Measurements from ENCODE around the gene NOC2L. TPM values are rescaled to one million over a fixed set of nuclear protein-coding genes. Genes with fewer than 3 reads are reported as not detected.

Gene NOC2L
- total RNA-seq, 3 donors from 2014 or later, result 292 to 315 (median 315) TPM

GRCh38 chr1:974293-974640 lies 15.2 kb upstream of the NOC2L start:
- Mint-ChIP-seq H3K27me3 (ENCODE audit: low read depth) (peaks cover 16% of the 10 kb centered on the region), H3K36me3 (ENCODE audit: insufficient read depth) (no peaks in the 10 kb centered on the region), H3K4me1 (ENCODE audit: low read depth) (peaks cover 7% of the 10 kb centered on the region), H3K4me3 (no peak overlapping the region), H3K9me3 (no peaks in the 10 kb centered on the region)
- DNase-seq (no peak), ATAC-seq (no peak)

- peaks cover 16% of the 10 kb centered on the region for H3K27me3 Mint-ChIP-seq (ENCODE audit: low read depth)
- H3K4me1 Mint-ChIP-seq (ENCODE audit: low read depth), result peaks cover 7% of the 10 kb centered on the region
- no peaks in the 10 kb centered on the region for H3K9me3 Mint-ChIP-seq
- ATAC-seq (no peak), DNase-seq (no peak)
- no peaks in the 10 kb centered on the region for H3K36me3 Mint-ChIP-seq (ENCODE audit: insufficient read depth)
- H3K4me3 Mint-ChIP-seq, result no peak overlapping the region
These were observed 14.6 kb upstream of the NOC2L start for GRCh38 chr1:973459-974292.

- no peak for ATAC-seq
- no peak for DNase-seq
- Mint-ChIP-seq H3K4me1 (ENCODE audit: low read depth) (peaks cover 5% of the 10 kb centered on the region), H3K36me3 (ENCODE audit: insufficient read depth) (no peaks in the 10 kb centered on the region), H3K27me3 (ENCODE audit: low read depth) (peaks cover 14% of the 10 kb centered on the region), H3K9me3 (no peaks in the 10 kb centered on the region), H3K4me3 (no peak overlapping the region)
These were observed 13.8 kb upstream of the NOC2L start for GRCh38 chr1:972726-973458.

- no peak for ATAC-seq
- H3K27me3 Mint-ChIP-seq (ENCODE audit: low read depth), result peaks cover 14% of the 10 kb centered on the region
- no peak overlapping the region for H3K4me3 Mint-ChIP-seq
- no peak for DNase-seq
- H3K4me1 Mint-ChIP-seq (ENCODE audit: low read depth), result peaks cover 5% of the 10 kb centered on the region
- no peaks in the 10 kb centered on the region for H3K9me3 Mint-ChIP-seq
- H3K36me3 Mint-ChIP-seq (ENCODE audit: insufficient read depth), result no peaks in the 10 kb centered on the region
These were observed 12.9 kb upstream of the NOC2L start for GRCh38 chr1:971751-972506.

- Mint-ChIP-seq H3K4me3 (no peak overlapping the region), H3K4me1 (ENCODE audit: low read depth) (peaks cover 5% of the 10 kb centered on the region), H3K27me3 (ENCODE audit: low read depth) (peaks cover 14% of the 10 kb centered on the region), H3K9me3 (no peaks in the 10 kb centered on the region), H3K36me3 (ENCODE audit: insufficient read depth) (no peaks in the 10 kb centered on the region)
- no peak for DNase-seq
- ATAC-seq, result no peak
These were observed 12.1 kb upstream of the NOC2L start for GRCh38 chr1:970973-971730.

GRCh38 chr1:970242-970972 lies 11.4 kb upstream of the NOC2L start:
- no peak for DNase-seq
- no peaks in the 10 kb centered on the region for H3K9me3 Mint-ChIP-seq
- no peak for ATAC-seq
- H3K4me3 Mint-ChIP-seq, result no peak overlapping the region
- peaks cover 9% of the 10 kb centered on the region for H3K27me3 Mint-ChIP-seq (ENCODE audit: low read depth)
- H3K36me3 Mint-ChIP-seq (ENCODE audit: insufficient read depth), result no peaks in the 10 kb centered on the region
- H3K4me1 Mint-ChIP-seq (ENCODE audit: low read depth), result peaks cover 6% of the 10 kb centered on the region

- Mint-ChIP-seq H3K4me1 (ENCODE audit: low read depth) (peaks cover 6% of the 10 kb centered on the region), H3K36me3 (ENCODE audit: insufficient read depth) (no peaks in the 10 kb centered on the region), H3K9me3 (no peaks in the 10 kb centered on the region), H3K4me3 (no peak overlapping the region), H3K27me3 (ENCODE audit: low read depth) (peaks cover 6% of the 10 kb centered on the region)
- no peak for ATAC-seq
- no peak for DNase-seq
These were observed 10.3 kb upstream of the NOC2L start for GRCh38 chr1:969260-969855.

GRCh38 chr1:967466-968343 lies 8.6 kb upstream of the NOC2L start:
- Mint-ChIP-seq H3K4me1 (ENCODE audit: low read depth) (peaks cover 6% of the 10 kb centered on the region), H3K4me3 (no peak overlapping the region), H3K9me3 (no peaks in the 10 kb centered on the region), H3K36me3 (ENCODE audit: insufficient read depth) (no peaks in the 10 kb centered on the region), H3K27me3 (ENCODE audit: low read depth) (peaks cover 4% of the 10 kb centered on the region)
- no peak for ATAC-seq
- DNase-seq, result no peak

- peak overlapping the region; percentile 82 for H3K4me3 Mint-ChIP-seq
These were observed 7.7 kb upstream of the NOC2L start for GRCh38 chr1:966704-967300.

GRCh38 chr1:966135-966703 lies 7.2 kb upstream of the NOC2L start, which contains the start of gene PLEKHN1:
TSS of gene PLEKHN1 (plus strand) at chr1:966482. CDS start at chr1:966532, 50 bp downstream.
- no peak for DNase-seq
- Mint-ChIP-seq H3K4me3 (peak within 1 kb of the TSS; percentile 82), H3K36me3 (ENCODE audit: insufficient read depth) (no peaks in the 10 kb centered on the region), H3K9me3 (no peaks in the 10 kb centered on the region), H3K27me3 (ENCODE audit: low read depth) (no peaks in the 10 kb centered on the region), H3K4me1 (ENCODE audit: low read depth) (peaks cover 10% of the 10 kb centered on the region)
- peak; percentile 44 to 51 for ATAC-seq

More at GRCh38 chr1:966704-967300, 7.7 kb upstream of the NOC2L start:
- peaks cover 6% of the 10 kb centered on the region for H3K4me1 Mint-ChIP-seq (ENCODE audit: low read depth)
- no peaks in the 10 kb centered on the region for H3K36me3 Mint-ChIP-seq (ENCODE audit: insufficient read depth)
- peaks cover 4% of the 10 kb centered on the region for H3K27me3 Mint-ChIP-seq (ENCODE audit: low read depth)
- ATAC-seq (peak; percentile 95 to 97), DNase-seq (peak; percentile 85)
- no peaks in the 10 kb centered on the region for H3K9me3 Mint-ChIP-seq

GRCh38 chr1:965526-966134 lies 6.6 kb upstream of the NOC2L start:
- ATAC-seq, result no peak
- H3K4me3 Mint-ChIP-seq, result peak overlapping the region; percentile 54

More at GRCh38 chr1:965526-966134, 6.6 kb upstream of the NOC2L start:
- Mint-ChIP-seq H3K9me3 (no peaks in the 10 kb centered on the region), H3K27me3 (ENCODE audit: low read depth) (no peaks in the 10 kb centered on the region), H3K36me3 (ENCODE audit: insufficient read depth) (no peaks in the 10 kb centered on the region), H3K4me1 (ENCODE audit: low read depth) (peaks cover 10% of the 10 kb centered on the region)
- no peak for DNase-seq
